Right cardiac atrium (tissue), 5 donors: ENCODE measurements around the gene MUC15. TPM values are rescaled to one million over a fixed set of nuclear protein-coding genes. Genes with fewer than 3 reads are reported as not detected.

Experiments used
- ATAC-seq, 2 donors: fragments of 200-7000 bp; cut with Tn5 transposase; one replicate each; pipeline versions ENCODE4 v1.8.0 to v1.9.1; 2020; ENCODE audit warnings: moderate library complexity in 2 of 2, mild to moderate bottlenecking in 1 of 2
- DNase-seq, 3 donors: peaks; one replicate each; pipeline ENCODE4 v3.0.0-alpha.2; 2020
- H3K27ac ChIP-seq: one replicate; pipeline ENCODE4 v1.5.1; 2013; ENCODE audit warnings: mild to moderate bottlenecking, low read length, control low read depth, moderate library complexity
- H3K27me3 ChIP-seq: one replicate; pipeline ENCODE4 v1.6.1; 2013; ENCODE audit not compliant: control insufficient read depth, insufficient read depth
- H3K4me1 ChIP-seq: one replicate; pipeline ENCODE4 v1.6.1; 2013; ENCODE audit warnings: low read length; ENCODE audit not compliant: control insufficient read depth, insufficient read depth
- H3K4me3 ChIP-seq: one replicate; pipeline ENCODE4 v1.5.1; 2013; ENCODE audit warnings: low read length, control low read depth
- H3K9me3 ChIP-seq: one replicate; pipeline ENCODE4 v1.6.1; 2013; ENCODE audit warnings: low read length; ENCODE audit not compliant: control insufficient read depth
- WGBS: extraction: QIAGEN DNeasy Blood & Tissue Kit; methylation state at CpG from one replicate; pipeline ENCODE4 v1.1.7; 2013; 5-methylcytosine and 5-hydroxymethylcytosine counted together
- intact Hi-C, 4 donors: fragments of 100-400 bp; cut with DNase I; formaldehyde crosslinking; loops; one replicate each; pipeline versions ENCODE4 v1.11.0 to v1.14.0; 2022 to 2023
- polyA plus RNA-seq: library from polyadenylated mRNA; stranded (reverse); fragments of 200-250 nt; gene quantifications from one replicate; pipeline ENCODE4 v1.2.3, GENCODE V29; 2013
- total RNA-seq, 4 donors: library from RNA; stranded (reverse); fragmentation: NEBNext Ultra II Directional; extraction: Animal tissue kit (Norgen Biotek cat#: 25700); gene quantifications; one replicate each; pipeline ENCODE4 v1.2.1, GENCODE V29; 2021
- donor health status: healthy with polysubstance abuse.
- donor health status: DM: no; HTN: yes; CAD: no.
- donor health status: DM: no; HTN: no; CAD: no.
- donor health status: DM: no; HTN: yes; CAD: no; lungs with severe emphysema.
- donor health status: DM: yes; HTN: yes; CAD: no.

Gene MUC15
- total and polyA plus RNA-seq, 5 donors, result not detected

GRCh38 chr11:26537341-26537740 lies 34.7 kb downstream of the MUC15 start:
- Histone ChIP-seq H3K27me3 (no peaks in the 10 kb centered on the region), H3K4me3 (no peak overlapping the region), H3K27ac (no peak overlapping the region), H3K9me3 (no peaks in the 10 kb centered on the region), H3K4me1 (no peaks in the 10 kb centered on the region)
- ATAC-seq (no peak), DNase-seq (no peak)
- 91% methylated on average over 4 of the region's 4 CpGs for WGBS
- intact Hi-C loops, result no loop called here

- Histone ChIP-seq H3K27ac (no peak overlapping the region), H3K4me3 (no peak overlapping the region), H3K9me3 (no peaks in the 10 kb centered on the region), H3K27me3 (no peaks in the 10 kb centered on the region), H3K4me1 (no peaks in the 10 kb centered on the region)
- DNase-seq (no peak), ATAC-seq (no peak)
- intact Hi-C loops, result no loop called here
- WGBS, result 22% methylated on average over 1 of the region's 1 CpG
Observed at GRCh38 chr11:26527685-26528084, 44.4 kb downstream of the MUC15 start.

GRCh38 chr11:26522912-26523610 lies 49.0 kb downstream of the MUC15 start:
- DNase-seq (no peak), ATAC-seq (no peak)
- Histone ChIP-seq H3K4me3 (no peak overlapping the region), H3K27ac (no peak overlapping the region), H3K27me3 (no peaks in the 10 kb centered on the region), H3K4me1 (no peaks in the 10 kb centered on the region), H3K9me3 (no peaks in the 10 kb centered on the region)
- intact Hi-C loops, result no loop called here
- WGBS, result 62% methylated on average over 12 of the region's 12 CpGs

- ATAC-seq, result no peak
- intact Hi-C loops, result no loop called here
- no peaks in the 10 kb centered on the region for H3K4me1 ChIP-seq
Observed at GRCh38 chr11:26519469-26519868, 52.6 kb downstream of the MUC15 start.

GRCh38 chr11:26512196-26512595 lies 59.9 kb downstream of the MUC15 start:
- Histone ChIP-seq H3K4me1 (no peaks in the 10 kb centered on the region), H3K4me3 (no peak overlapping the region), H3K27me3 (no peaks in the 10 kb centered on the region), H3K27ac (no peak overlapping the region), H3K9me3 (no peaks in the 10 kb centered on the region)
- WGBS, result 65% methylated on average over 2 of the region's 2 CpGs
- ATAC-seq (no peak), DNase-seq (no peak)
- intact Hi-C loops, result no loop called here

More at GRCh38 chr11:26519469-26519868, 52.6 kb downstream of the MUC15 start:
- DNase-seq, result no peak
- Histone ChIP-seq H3K27me3 (no peaks in the 10 kb centered on the region), H3K27ac (no peak overlapping the region), H3K4me3 (no peak overlapping the region), H3K9me3 (no peaks in the 10 kb centered on the region)
- 77% methylated on average over 2 of the region's 2 CpGs for WGBS

GRCh38 chr11:26510756-26511155 lies 61.3 kb downstream of the MUC15 start:
- intact Hi-C loops, result no loop called here
- no peak for DNase-seq
- H3K9me3 ChIP-seq, result no peaks in the 10 kb centered on the region
- H3K4me3 ChIP-seq, result no peak overlapping the region
- H3K4me1 ChIP-seq, result no peaks in the 10 kb centered on the region
- no peaks in the 10 kb centered on the region for H3K27me3 ChIP-seq
- WGBS, result 77% methylated on average over 2 of the region's 2 CpGs
- no peak for ATAC-seq
- H3K27ac ChIP-seq, result no peak overlapping the region

- DNase-seq (no peak), ATAC-seq (no peak)
- H3K4me3 ChIP-seq, result no peak overlapping the region
- intact Hi-C loops, result no loop called here
- no peaks in the 10 kb centered on the region for H3K27me3 ChIP-seq
- 91% methylated on average over 2 of the region's 2 CpGs for WGBS
- no peak overlapping the region for H3K27ac ChIP-seq
- no peaks in the 10 kb centered on the region for H3K9me3 ChIP-seq
- no peaks in the 10 kb centered on the region for H3K4me1 ChIP-seq
Observed at GRCh38 chr11:26510164-26510563, 61.9 kb downstream of the MUC15 start.

Other genes starting within 250 kb of the MUC15 start
- gene ANO3, start 240.1 kb downstream of the MUC15 start, total RNA-seq, result 1 to 10 TPM in 1 of 4 donors, under 1 TPM in 3; 0.06 to 1.6 (median 0.45) TPM
- 0.27 TPM for gene ANO3, start 240.1 kb downstream of the MUC15 start, polyA plus RNA-seq
- 10 to 100 TPM in 3 of 4 donors, 1 to 10 TPM in 1; 5.4 to 18.5 (median 14.5) TPM for gene SLC5A12, start 149.8 kb upstream of the MUC15 start, total RNA-seq
- 4.4 TPM for gene SLC5A12, start 149.8 kb upstream of the MUC15 start, polyA plus RNA-seq